ENCODE results near the gene IL1RL2.

GRCh38 chr2:102251042-102251848, 64.4 kb downstream of the IL1RL2 start:
- TF ChIP-seq, protein P1, sequence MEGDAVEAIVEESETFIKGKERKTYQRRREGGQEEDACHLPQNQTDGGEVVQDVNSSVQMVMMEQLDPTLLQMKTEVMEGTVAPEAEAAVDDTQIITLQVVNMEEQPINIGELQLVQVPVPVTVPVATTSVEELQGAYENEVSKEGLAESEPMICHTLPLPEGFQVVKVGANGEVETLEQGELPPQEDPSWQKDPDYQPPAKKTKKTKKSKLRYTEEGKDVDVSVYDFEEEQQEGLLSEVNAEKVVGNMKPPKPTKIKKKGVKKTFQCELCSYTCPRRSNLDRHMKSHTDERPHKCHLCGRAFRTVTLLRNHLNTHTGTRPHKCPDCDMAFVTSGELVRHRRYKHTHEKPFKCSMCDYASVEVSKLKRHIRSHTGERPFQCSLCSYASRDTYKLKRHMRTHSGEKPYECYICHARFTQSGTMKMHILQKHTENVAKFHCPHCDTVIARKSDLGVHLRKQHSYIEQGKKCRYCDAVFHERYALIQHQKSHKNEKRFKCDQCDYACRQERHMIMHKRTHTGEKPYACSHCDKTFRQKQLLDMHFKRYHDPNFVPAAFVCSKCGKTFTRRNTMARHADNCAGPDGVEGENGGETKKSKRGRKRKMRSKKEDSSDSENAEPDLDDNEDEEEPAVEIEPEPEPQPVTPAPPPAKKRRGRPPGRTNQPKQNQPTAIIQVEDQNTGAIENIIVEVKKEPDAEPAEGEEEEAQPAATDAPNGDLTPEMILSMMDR (conservative IDR thresholded peaks at IDR 0.05; ENCODE audit: low read depth, low read length), result peak; percentile 64
- no peak for TF ChIP-seq EZH2 (IDR thresholded peaks at IDR 0.05; ENCODE audit: borderline replicate concordance, low read depth, low read length, poor library complexity, severe bottlenecking)
